ENCODE data around the gene PSMG4.

The PSMG4 gene

GRCh38 chr6:3220366-3220765, 38.4 kb upstream of the PSMG4 start:
- TF ChIP-seq TAF1 (IDR thresholded peaks at IDR 0.05; ENCODE audit: borderline replicate concordance, insufficient read depth, low read length) = no peak
- no peak for TF ChIP-seq REST (IDR thresholded peaks at IDR 0.05; ENCODE audit: insufficient read depth in 1 of 2, low read depth in 2 of 2, low read length in 2 of 2)
- no peak for TF ChIP-seq FOXP2 (optimal IDR thresholded peaks at IDR 0.05; ENCODE audit: borderline replicate concordance, extremely low read depth, extremely low read length, insufficient read depth)
- TF ChIP-seq SIN3A (IDR thresholded peaks at IDR 0.05; ENCODE audit: borderline replicate concordance, insufficient read depth, low read length) = no peak
- no peak for TF ChIP-seq POLR2AphosphoS5 (IDR thresholded peaks at IDR 0.05; ENCODE audit: low read depth, low read length)

- TF ChIP-seq SIN3A (IDR thresholded peaks at IDR 0.05; ENCODE audit: borderline replicate concordance, insufficient read depth, low read length) (no peak), FOXP2 (optimal IDR thresholded peaks at IDR 0.05; ENCODE audit: borderline replicate concordance, extremely low read depth, extremely low read length, insufficient read depth) (no peak), TAF1 (IDR thresholded peaks at IDR 0.05; ENCODE audit: borderline replicate concordance, insufficient read depth, low read length) (no peak), POLR2AphosphoS5 (IDR thresholded peaks at IDR 0.05; ENCODE audit: low read depth, low read length) (no peak), REST (IDR thresholded peaks at IDR 0.05; ENCODE audit: insufficient read depth in 1 of 2, low read depth in 2 of 2, low read length in 2 of 2) (no peak)
Measured at GRCh38 chr6:3221578-3221977, 37.2 kb upstream of the PSMG4 start.

GRCh38 chr6:3222506-3223038, 36.2 kb upstream of the PSMG4 start:
- no peak for TF ChIP-seq TAF1 (IDR thresholded peaks at IDR 0.05; ENCODE audit: borderline replicate concordance, insufficient read depth, low read length)
- no peak for TF ChIP-seq FOXP2 (optimal IDR thresholded peaks at IDR 0.05; ENCODE audit: borderline replicate concordance, extremely low read depth, extremely low read length, insufficient read depth)
- TF ChIP-seq SIN3A (IDR thresholded peaks at IDR 0.05; ENCODE audit: borderline replicate concordance, insufficient read depth, low read length) = no peak
- TF ChIP-seq REST (IDR thresholded peaks at IDR 0.05; ENCODE audit: insufficient read depth in 1 of 2, low read depth in 2 of 2, low read length in 2 of 2) = no peak
- TF ChIP-seq POLR2AphosphoS5 (IDR thresholded peaks at IDR 0.05; ENCODE audit: low read depth, low read length) = no peak

GRCh38 chr6:3226042-3226441, 32.7 kb upstream of the PSMG4 start:
- TF ChIP-seq POLR2AphosphoS5 (IDR thresholded peaks at IDR 0.05; ENCODE audit: low read depth, low read length) (no peak), REST (IDR thresholded peaks at IDR 0.05; ENCODE audit: insufficient read depth in 1 of 2, low read depth in 2 of 2, low read length in 2 of 2) (no peak), FOXP2 (optimal IDR thresholded peaks at IDR 0.05; ENCODE audit: borderline replicate concordance, extremely low read depth, extremely low read length, insufficient read depth) (no peak), SIN3A (IDR thresholded peaks at IDR 0.05; ENCODE audit: borderline replicate concordance, insufficient read depth, low read length) (no peak), TAF1 (IDR thresholded peaks at IDR 0.05; ENCODE audit: borderline replicate concordance, insufficient read depth, low read length) (no peak)

All from PFSK-1 (cell line).